ENCODE results near the gene FAM89B. TPM values are rescaled to one million over a fixed set of nuclear protein-coding genes. Genes with fewer than 3 reads are reported as not detected.

Gene FAM89B
- polyA plus RNA-seq, 3 donors = 51.3 to 139 (median 70.8) TPM

GRCh38 chr11:65555693-65556231 lies 16.6 kb upstream of the FAM89B start:
- H3K4me1 ChIP-seq (ENCODE audit: control insufficient read depth in 1 of 2, insufficient read depth in 2 of 2, low read length in 2 of 2) = peaks cover 26 to 59% of the 10 kb centered on the region in 2 donors
- no CpG with 5 or more reads among the region's 6 CpGs for WGBS (ENCODE audit: insufficient coverage)
- Mint-ChIP-seq H3K36me3 (peaks cover 0 to 9% of the 10 kb centered on the region in 2 donors), H3K27ac (peak overlapping the region in 5 of 7 donors; percentile 17 to 79 (median 60)), H3K4me3 (peak overlapping the region; percentile 42 to 53), H3K4me1 (peaks cover 60% of the 10 kb centered on the region), H3K27me3 (ENCODE audit: low read depth in 3 of 3) (peaks cover 21 to 42% (median 36%) of the 10 kb centered on the region in 3 donors), H3K9me3 (peaks cover 0 to 2% (median 0%) of the 10 kb centered on the region in 7 donors)
- no peak overlapping the region for H3K4me2 ChIP-seq (replicated peaks; ENCODE audit: extremely low read depth, low read length, poor library complexity, severe bottlenecking)
- H3K27me3 ChIP-seq (ENCODE audit: control insufficient read depth in 2 of 2, insufficient read depth in 2 of 2, low read length in 2 of 2) = peaks cover 0 to 29% of the 10 kb centered on the region in 2 donors
- H3K36me3 ChIP-seq (replicated peaks in 1 of 2; ENCODE audit: control insufficient read depth in 1 of 2, insufficient read depth in 2 of 2, low read length in 2 of 2) = no peaks in the 10 kb centered on the region
- no peak for TF ChIP-seq CTCF (IDR thresholded peaks at IDR 0.05)
- no peaks in the 10 kb centered on the region for H3K9me3 ChIP-seq (replicated peaks in 1 of 2; ENCODE audit: control insufficient read depth in 1 of 2, insufficient read depth in 1 of 2, low read length in 2 of 2)
- H3K79me2 ChIP-seq (ENCODE audit: insufficient read depth, low read length) = no peaks in the 10 kb centered on the region
- peak overlapping the region; percentile 27 for H3K9ac ChIP-seq (ENCODE audit: insufficient read depth, low read length, poor library complexity, severe bottlenecking)
- H3K27ac ChIP-seq (ENCODE audit: low read depth in 1 of 2, low read length in 2 of 2) = no peak overlapping the region
- no peak overlapping the region for H2AFZ ChIP-seq (ENCODE audit: insufficient read depth, low read depth, low read length, poor library complexity, severe bottlenecking)
- H4K20me1 ChIP-seq (ENCODE audit: insufficient read depth, low read length) = no peaks in the 10 kb centered on the region
- no peak overlapping the region for H3K4me3 ChIP-seq (replicated peaks in 1 of 3; ENCODE audit: low read depth in 2 of 3, low read length in 3 of 3)
- peak; percentile 44 to 58 (median 50) for DNase-seq
- intact Hi-C loops (cut with micrococcal nuclease) = no loop called here

GRCh38 chr11:65556470-65557279 lies 15.7 kb upstream of the FAM89B start:
- Mint-ChIP-seq H3K4me3 (peak overlapping the region; percentile 73 to 84), H3K4me1 (peaks cover 56% of the 10 kb centered on the region), H3K36me3 (peaks cover 0 to 9% of the 10 kb centered on the region in 2 donors), H3K9me3 (peaks cover 0 to 2% (median 0%) of the 10 kb centered on the region in 7 donors), H3K27ac (no peak overlapping the region), H3K27me3 (ENCODE audit: low read depth in 3 of 3) (peaks cover 21 to 43% (median 40%) of the 10 kb centered on the region in 3 donors)
- no peak for TF ChIP-seq CTCF (IDR thresholded peaks at IDR 0.05)
- H3K4me1 ChIP-seq (ENCODE audit: control insufficient read depth in 1 of 2, insufficient read depth in 2 of 2, low read length in 2 of 2) = peaks cover 26 to 59% of the 10 kb centered on the region in 2 donors
- intact Hi-C loops (cut with micrococcal nuclease) = no loop called here
- no peaks in the 10 kb centered on the region for H4K20me1 ChIP-seq (ENCODE audit: insufficient read depth, low read length)
- H3K79me2 ChIP-seq (ENCODE audit: insufficient read depth, low read length) = no peaks in the 10 kb centered on the region
- H3K4me3 ChIP-seq (replicated peaks in 1 of 3; ENCODE audit: low read depth in 2 of 3, low read length in 3 of 3) = no peak overlapping the region
- H3K36me3 ChIP-seq (replicated peaks in 1 of 2; ENCODE audit: control insufficient read depth in 1 of 2, insufficient read depth in 2 of 2, low read length in 2 of 2) = no peaks in the 10 kb centered on the region
- peaks cover 0 to 33% of the 10 kb centered on the region in 2 donors for H3K27me3 ChIP-seq (ENCODE audit: control insufficient read depth in 2 of 2, insufficient read depth in 2 of 2, low read length in 2 of 2)
- H2AFZ ChIP-seq (ENCODE audit: insufficient read depth, low read depth, low read length, poor library complexity, severe bottlenecking) = no peak overlapping the region
- no peaks in the 10 kb centered on the region for H3K9me3 ChIP-seq (replicated peaks in 1 of 2; ENCODE audit: control insufficient read depth in 1 of 2, insufficient read depth in 1 of 2, low read length in 2 of 2)
- no peak overlapping the region for H3K9ac ChIP-seq (ENCODE audit: insufficient read depth, low read length, poor library complexity, severe bottlenecking)
- 95% methylated on average over 10 of the region's 12 CpGs for WGBS (ENCODE audit: insufficient coverage)
- no peak overlapping the region for H3K4me2 ChIP-seq (replicated peaks; ENCODE audit: extremely low read depth, low read length, poor library complexity, severe bottlenecking)
- no peak for DNase-seq
- no peak overlapping the region for H3K27ac ChIP-seq (ENCODE audit: low read depth in 1 of 2, low read length in 2 of 2)
